Measurements from ENCODE around the gene KCNE4.
"Not testable (repeated sequence)": the region's sequence is repeated elsewhere in the genome, so short reads cannot be mapped to it uniquely, and the experiment has no call there.

Gene KCNE4

DNA sequence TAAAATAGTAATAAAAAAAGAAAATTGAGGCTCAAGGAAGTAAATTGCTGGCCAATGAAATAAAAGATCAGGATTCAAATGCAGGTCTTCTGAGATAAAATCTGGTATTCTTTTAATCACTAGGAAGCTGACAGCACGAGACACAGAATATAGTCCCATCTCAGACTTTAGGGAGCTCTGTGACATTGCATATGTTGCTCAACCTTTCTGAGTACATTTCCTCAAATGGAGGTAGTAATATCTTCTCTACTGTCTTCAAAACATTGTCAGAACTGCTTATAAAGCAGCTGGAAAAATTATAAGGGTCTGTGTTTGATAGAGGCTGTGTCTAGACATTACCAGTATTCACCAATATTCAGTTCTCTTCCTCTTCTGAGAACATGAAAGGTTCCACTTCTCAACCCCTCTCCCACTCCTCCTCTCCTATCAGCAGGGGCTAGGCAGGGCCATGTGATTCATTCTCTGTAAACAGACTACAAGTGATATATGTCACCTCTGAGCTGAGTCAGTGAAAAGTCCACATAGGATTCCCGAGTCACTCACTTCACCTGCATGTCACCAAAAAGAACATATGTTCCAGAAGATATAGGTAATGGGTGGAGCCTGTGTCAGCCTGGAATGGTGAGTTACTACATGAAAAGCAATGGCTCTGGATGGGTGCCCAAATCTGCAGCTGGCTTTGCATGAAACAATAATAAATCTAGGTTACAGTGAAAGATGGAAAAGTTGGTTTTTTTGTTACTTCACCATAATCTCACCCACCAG, 7.1 kb downstream of the KCNE4 start:
- DNase-seq, result no peak

GRCh38 chr2:223060201-223060825, 8.3 kb downstream of the KCNE4 start:
- DNase-seq, result no peak

- no peak for DNase-seq
Measured at GRCh38 chr2:223062396-223062795, 10.4 kb downstream of the KCNE4 start.

DNA sequence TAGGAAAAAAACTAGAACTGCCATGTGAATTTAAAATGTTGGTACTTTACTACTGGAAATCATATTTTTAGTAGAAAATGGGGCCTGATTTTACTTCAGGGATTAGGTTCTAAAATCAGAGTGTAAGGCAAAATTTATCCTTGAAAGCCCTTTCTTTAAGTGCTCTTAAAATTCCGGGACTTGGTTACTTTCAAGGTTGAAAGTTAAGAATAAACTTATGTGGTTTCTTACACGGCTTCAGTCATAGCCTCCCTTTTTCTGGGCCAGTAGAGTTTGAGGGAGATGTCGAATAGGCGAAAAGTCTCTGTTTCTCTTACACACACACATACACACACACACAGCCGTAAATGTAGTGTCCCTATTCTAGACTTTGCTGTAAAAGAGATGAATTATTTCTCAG, 13.1 kb downstream of the KCNE4 start:
- no peak for DNase-seq

DNA sequence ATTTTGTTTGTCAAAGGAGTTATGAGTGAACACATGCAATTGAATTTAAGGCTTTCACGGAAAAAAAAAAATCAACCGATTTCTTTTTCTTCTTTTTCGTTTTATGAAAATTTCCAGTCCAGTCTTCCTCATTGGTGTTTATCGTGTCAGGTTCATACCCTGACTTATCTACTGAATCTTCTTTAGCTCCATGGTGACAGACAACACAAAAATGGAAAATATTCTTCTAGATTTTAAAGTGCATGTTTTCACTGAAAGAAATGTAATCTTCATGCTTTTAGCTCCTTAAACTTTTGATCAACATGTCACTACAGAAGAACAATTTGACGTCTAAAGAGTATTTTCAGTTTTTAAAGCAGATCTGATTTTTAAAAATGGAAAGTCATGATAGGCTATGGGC, 14.7 kb downstream of the KCNE4 start:
- DNase-seq, result no peak

GRCh38 chr2:223068071-223068470, 16.1 kb downstream of the KCNE4 start:
- DNase-seq, result no peak

- DNase-seq, result no peak
Measured at GRCh38 chr2:223069465-223069864, 17.5 kb downstream of the KCNE4 start.

GRCh38 chr2:223069988-223070387, 18.0 kb downstream of the KCNE4 start:
- DNase-seq, result no peak

DNA sequence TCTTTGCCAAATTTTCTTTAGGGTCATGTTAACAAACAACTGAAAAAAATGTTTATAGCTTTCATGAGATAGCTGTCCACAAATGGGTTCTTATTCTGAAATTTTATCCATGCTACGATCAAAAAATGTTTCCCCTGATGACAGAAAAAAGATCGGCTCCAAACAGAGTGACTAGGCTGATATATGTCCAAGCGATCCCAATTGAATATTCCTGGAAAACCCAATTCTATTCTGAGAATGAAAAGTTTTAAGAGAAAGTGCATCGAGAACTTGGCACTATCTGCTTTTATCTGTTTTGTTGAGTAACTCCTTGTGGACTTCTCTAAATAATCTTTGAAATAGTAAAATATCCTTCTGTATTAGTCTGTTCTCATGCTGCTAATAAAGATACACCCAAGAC, 19.1 kb downstream of the KCNE4 start:
- DNase-seq, result no peak

GRCh38 chr2:223072826-223073225, 20.8 kb downstream of the KCNE4 start:
- DNase-seq, result no peak

DNA sequence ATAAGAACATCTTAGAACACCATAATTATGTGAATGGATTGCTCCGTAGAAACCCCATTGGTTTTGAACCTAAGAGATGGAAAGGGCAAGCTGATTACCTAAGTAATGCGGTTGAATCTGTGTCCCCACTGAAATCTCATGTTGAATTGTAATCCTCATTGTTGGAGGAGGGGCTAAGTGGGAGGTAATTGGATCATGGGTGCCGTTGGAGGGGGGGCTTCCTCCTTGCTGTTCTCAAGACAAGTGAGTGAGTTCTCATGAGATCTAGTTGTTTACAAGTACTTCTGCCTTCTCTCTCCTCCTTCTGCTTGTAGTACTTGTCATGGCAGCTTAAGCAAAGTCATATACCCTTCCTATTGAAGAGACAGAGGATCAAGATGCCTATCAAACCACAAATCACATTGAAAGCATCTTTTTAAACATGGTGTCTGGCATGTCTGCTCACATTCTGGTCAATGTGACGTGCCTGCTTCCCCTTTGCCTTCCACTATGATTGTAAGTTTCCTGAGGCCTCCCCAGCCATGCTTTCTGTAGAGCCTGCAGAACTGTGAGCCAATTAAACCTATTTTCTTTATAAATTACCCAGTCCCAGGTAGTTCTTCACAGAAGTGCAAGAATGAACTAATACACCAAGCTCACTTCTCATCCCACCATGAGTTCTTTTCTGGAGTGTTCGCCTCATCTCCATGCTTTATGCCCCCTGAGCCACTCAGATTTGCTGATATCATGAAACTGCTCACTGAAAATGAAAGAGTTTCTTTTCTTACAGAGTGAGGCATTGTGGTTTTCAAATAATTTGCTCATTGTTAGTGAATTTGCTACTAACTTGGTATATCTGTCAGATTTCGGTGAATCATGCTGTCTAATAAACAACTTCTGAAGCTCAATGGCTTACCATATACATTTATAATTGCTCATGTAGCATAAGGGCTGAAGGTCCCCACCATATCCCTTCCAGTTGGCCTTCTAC, 23.6 kb downstream of the KCNE4 start:
- DNase-seq, result no peak

DNA sequence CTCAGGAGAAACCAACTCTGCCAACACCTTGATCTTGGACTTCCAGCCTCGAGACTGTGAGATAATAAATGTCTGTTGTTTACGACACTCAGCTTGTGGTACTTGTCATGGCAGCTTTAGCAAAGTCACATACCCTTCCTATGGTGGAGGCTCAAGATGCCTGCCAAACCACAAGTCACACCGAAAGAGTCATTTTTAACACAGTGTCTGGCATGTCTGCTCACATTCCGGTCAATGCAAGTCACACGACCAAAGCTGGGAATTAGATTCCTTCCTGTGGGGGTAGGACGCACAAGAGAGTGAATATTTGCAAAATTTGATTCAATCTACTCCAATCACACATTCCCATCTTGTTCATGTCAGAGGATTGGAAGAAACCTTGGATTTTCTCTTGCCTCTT, 24.6 kb downstream of the KCNE4 start:
- no peak for DNase-seq

GRCh38 chr2:223078482-223078881, 26.5 kb downstream of the KCNE4 start:
- DNase-seq, result no peak

DNA sequence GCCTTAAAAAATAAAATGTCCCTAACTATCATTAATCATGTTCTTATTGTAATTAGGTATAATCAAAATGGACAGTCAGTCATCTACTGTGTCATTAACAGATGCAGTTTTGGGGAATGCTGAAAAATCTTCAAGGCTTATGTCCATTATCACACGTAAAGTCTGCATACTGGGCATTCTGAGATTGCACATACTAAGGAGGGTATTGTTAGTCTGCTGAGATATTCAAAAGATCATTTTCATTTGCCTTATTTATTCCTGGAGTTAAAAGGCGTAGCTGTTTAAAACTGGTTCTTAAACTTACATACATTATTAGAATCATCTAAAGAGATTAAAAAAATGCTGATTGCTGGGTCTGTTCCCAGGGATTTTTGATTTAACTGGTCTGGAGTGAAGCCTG, 27.4 kb downstream of the KCNE4 start:
- no peak for DNase-seq

GRCh38 chr2:223079925-223080324, 27.9 kb downstream of the KCNE4 start:
- DNase-seq, result no peak

GRCh38 chr2:223080790-223081360, 28.9 kb downstream of the KCNE4 start:
- DNase-seq, result not testable (repeated sequence)

DNA sequence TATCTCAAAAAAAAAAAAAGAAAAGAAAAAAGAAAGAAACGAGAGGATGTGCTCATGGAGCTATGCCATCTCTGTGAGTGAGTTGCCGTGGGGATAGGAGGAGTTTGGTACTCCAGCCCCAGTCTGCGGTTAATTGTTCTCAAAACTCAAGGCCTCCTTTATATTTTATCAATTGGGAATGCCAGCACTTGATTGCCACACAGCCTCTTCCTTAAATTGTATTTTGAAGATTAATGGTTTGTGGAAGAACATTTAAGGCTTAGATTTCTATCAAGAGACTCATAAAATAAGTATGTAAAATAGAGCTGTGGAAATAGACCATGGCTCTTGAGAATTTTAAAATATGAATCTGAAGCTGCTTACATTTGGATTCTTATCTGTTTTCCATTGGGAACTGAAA, 29.8 kb downstream of the KCNE4 start:
- no peak for DNase-seq

- DNase-seq, result no peak
Measured at GRCh38 chr2:223082706-223083105, 30.7 kb downstream of the KCNE4 start.

DNA sequence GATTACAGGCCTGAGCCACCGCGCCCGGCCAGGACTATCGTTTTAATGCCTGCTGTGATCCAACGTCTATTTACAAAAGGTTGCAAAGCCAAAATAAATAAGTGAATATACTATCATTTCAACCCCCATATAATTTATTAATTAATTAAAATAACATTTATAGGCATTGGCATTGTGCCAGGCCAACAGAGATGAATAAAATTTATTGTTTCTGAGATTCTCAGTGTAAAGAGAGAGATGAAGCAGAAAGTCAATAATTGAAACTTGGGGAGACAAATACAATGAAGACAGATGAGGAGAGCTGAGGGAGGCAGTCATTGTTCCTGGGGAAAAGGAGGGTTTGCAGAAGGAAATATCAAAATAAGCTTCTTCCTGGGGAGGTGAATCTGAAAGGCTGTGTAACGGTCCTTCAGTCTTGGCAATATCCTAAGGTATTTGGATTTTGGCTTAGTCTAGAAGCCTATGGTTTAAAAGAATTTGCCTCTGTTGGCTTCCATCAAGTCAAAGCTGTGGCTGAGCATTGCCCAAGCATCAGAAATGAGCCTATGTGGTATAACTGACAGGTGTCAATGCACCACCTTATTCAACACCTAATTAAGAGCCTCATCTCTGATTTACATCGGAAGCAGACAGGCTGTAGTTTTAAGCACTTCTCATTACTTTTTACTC, 31.5 kb downstream of the KCNE4 start:
- no peak for DNase-seq

DNA sequence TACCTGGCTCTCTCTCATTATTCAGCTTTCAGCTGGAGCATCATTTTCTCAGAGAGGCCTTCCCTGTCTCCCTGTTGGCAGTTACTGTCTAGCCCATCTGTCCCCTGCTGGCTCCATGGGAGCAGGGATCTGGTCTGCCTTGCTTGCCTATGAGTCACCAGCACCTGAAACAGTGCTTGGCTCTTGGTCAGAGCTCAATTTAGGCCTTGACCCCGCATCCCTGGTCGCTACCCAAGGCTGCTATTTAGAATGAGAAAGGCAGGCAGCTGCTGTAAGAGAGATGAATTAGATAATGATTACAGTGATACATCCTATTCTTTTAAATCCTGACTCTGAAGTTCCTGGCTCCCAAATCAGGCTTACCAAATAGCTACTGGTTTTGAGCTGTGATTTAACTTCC, 32.9 kb downstream of the KCNE4 start:
- DNase-seq, result no peak

DNA sequence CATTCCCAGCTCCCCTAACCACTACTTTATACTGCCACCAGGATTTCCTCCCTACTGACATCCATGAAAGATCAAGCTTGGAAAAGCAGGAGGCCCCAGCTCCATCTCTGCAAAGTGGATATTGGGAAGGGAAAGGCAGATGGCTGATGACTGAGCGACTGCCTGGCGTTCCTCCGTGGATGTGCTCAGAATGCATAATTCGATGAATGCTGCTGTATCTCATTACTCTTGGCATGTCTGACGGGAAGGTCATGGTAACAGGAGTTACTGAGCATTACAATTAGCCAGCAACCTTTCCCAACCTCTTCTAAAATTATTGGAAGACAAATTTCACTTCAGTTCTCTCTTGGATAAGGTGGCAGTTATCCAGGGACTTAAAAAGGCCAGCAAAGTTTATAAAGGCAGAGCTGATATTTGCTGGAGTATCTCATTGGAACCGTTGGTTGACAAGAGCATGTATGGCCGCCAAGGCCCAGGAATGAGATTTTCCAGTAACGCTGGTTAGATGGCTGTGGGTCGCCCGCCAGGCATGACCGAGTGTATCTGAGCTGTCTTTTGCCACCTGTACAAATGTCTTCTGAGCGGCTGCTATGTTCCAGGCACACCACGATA, 34.5 kb downstream of the KCNE4 start:
- DNase-seq, result no peak

DNA sequence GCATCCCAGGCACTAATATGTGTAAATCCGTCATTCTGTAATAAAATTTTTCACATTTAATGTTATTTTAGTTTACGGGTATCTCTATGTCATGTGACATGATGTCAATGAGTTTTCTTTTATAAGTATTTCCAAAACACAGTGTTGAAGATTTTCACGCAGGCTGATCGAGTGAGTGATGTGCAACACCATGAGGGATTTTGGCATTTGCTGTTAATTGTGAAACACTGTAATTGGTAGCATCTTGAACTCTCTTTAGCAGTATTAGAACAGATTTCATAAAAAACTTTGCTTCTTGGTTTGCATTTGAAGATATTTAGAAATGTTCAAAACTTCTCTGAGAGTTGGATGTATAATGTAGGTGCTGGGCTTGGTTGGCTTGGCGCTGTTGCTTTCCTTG, 35.5 kb downstream of the KCNE4 start:
- DNase-seq, result no peak

All from suppressor macrophage treated with lipopolysaccharide for 4 hours (primary cell).